MM.1S (cell line): ENCODE results near the gene CACNA1G.

Source experiments
- EZH2 ChIP-seq: fragments of 300-600 bp; sonication (generic); optimal IDR thresholded peaks from 2 replicates; pipeline ENCODE3; 2017; ENCODE audit warnings: low read depth, mild to moderate bottlenecking, antibody characterized with exemption, low read length, mixed read lengths
- TF ChIP-seq, protein P1 (sequence below): fragments of 300-600 bp; sonication (generic); IDR thresholded peaks from 2 replicates; pipeline ENCODE4 v1.5.1; 2016; ENCODE audit warnings: antibody characterized with exemption, low read length, mixed read lengths

DNA sequence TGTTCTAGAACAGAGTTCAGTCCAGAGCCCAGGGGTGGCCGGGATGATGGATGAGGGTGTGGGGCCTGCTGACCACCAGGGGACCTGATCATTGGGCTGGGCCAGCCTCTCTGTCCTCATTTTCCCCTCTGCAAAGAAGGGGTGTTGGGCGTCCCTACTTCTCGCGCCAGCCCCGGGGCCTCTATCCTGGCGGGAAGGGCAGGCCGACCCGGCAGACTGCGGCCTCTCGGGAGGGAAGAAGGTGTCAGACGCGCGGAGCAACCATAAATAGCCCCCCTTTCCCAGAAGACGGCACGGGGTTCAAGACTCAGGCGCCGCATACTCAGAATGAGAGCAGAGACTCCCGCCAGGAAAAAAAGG, 2.0 kb upstream of the CACNA1G start:
- TF ChIP-seq, protein P1, sequence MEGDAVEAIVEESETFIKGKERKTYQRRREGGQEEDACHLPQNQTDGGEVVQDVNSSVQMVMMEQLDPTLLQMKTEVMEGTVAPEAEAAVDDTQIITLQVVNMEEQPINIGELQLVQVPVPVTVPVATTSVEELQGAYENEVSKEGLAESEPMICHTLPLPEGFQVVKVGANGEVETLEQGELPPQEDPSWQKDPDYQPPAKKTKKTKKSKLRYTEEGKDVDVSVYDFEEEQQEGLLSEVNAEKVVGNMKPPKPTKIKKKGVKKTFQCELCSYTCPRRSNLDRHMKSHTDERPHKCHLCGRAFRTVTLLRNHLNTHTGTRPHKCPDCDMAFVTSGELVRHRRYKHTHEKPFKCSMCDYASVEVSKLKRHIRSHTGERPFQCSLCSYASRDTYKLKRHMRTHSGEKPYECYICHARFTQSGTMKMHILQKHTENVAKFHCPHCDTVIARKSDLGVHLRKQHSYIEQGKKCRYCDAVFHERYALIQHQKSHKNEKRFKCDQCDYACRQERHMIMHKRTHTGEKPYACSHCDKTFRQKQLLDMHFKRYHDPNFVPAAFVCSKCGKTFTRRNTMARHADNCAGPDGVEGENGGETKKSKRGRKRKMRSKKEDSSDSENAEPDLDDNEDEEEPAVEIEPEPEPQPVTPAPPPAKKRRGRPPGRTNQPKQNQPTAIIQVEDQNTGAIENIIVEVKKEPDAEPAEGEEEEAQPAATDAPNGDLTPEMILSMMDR = no peak
- no peak for TF ChIP-seq EZH2
